Measurements from ENCODE around the gene SLC5A2.
"Not testable (repeated sequence)": the region's sequence is repeated elsewhere in the genome, so short reads cannot be mapped to it uniquely, and the experiment has no call there.

Gene SLC5A2

GRCh38 chr16:31483081-31483480 lies at the start of gene SLC5A2:
SLC5A2 (plus strand) TSS chr16:31483123; CDS start chr16:31483137, 14 bp downstream.
- DNase-seq = no peak

GRCh38 chr16:31435341-31436220 lies 47.3 kb upstream of the SLC5A2 start:
- no peak for DNase-seq

GRCh38 chr16:31436221-31437045 lies 46.5 kb upstream of the SLC5A2 start:
- DNase-seq = no peak

- DNase-seq = no peak
Measured at GRCh38 chr16:31438414-31438813, 44.5 kb upstream of the SLC5A2 start.

GRCh38 chr16:31439023-31439422 lies 43.9 kb upstream of the SLC5A2 start:
- not testable (repeated sequence) for DNase-seq

GRCh38 chr16:31439519-31439918 lies 43.4 kb upstream of the SLC5A2 start:
- no peak for DNase-seq

- DNase-seq = no peak
Measured at GRCh38 chr16:31440516-31441184, 42.3 kb upstream of the SLC5A2 start.

- DNase-seq = no peak
Measured at GRCh38 chr16:31441956-31442355, 41.0 kb upstream of the SLC5A2 start.

- not testable (repeated sequence) for DNase-seq
Measured at GRCh38 chr16:31445931-31446330, 37.0 kb upstream of the SLC5A2 start.

- DNase-seq = no peak
Measured at GRCh38 chr16:31451201-31451600, 31.7 kb upstream of the SLC5A2 start.

GRCh38 chr16:31451681-31452351 lies 31.1 kb upstream of the SLC5A2 start:
- DNase-seq = peak; percentile 62 to 71

GRCh38 chr16:31452631-31453106 lies 30.3 kb upstream of the SLC5A2 start:
- no peak for DNase-seq

GRCh38 chr16:31453255-31454204 lies 29.4 kb upstream of the SLC5A2 start:
- DNase-seq = no peak

GRCh38 chr16:31455601-31456314 lies 27.2 kb upstream of the SLC5A2 start:
- DNase-seq = peak; percentile 20 to 22

- DNase-seq = no peak
Measured at GRCh38 chr16:31456988-31457360, 25.9 kb upstream of the SLC5A2 start.

- peak; percentile 92 for DNase-seq
Measured at GRCh38 chr16:31458073-31458843, 24.7 kb upstream of the SLC5A2 start.

- DNase-seq = peak; percentile 94 to 95
Measured at GRCh38 chr16:31458844-31459686, 23.9 kb upstream of the SLC5A2 start, which contains the start of gene ARMC5. ARMC5 (plus strand) TSS chr16:31459501; CDS start chr16:31459525, 24 bp downstream.
